ENCODE measurements around the gene C19orf12.
"Not testable (repeated sequence)": the region's sequence is repeated elsewhere in the genome, so short reads cannot be mapped to it uniquely, and the experiment has no call there.

Gene C19orf12

GRCh38 chr19:29675120-29675649, 39.9 kb downstream of the C19orf12 start:
- DNase-seq: no peak

GRCh38 chr19:29674374-29675119, 40.5 kb downstream of the C19orf12 start:
- no peak for DNase-seq

GRCh38 chr19:29673451-29674371, 41.4 kb downstream of the C19orf12 start:
- no peak for DNase-seq

- peak; percentile 48 to 75 (median 62) for DNase-seq
Measured at GRCh38 chr19:29672933-29673336, 42.1 kb downstream of the C19orf12 start.

GRCh38 chr19:29672319-29672932, 42.6 kb downstream of the C19orf12 start:
- DNase-seq: no peak

GRCh38 chr19:29671393-29672160, 43.5 kb downstream of the C19orf12 start:
- DNase-seq: peak; percentile 61 to 83 (median 75)

- DNase-seq: not testable (repeated sequence)
Measured at GRCh38 chr19:29671026-29671392, 44.1 kb downstream of the C19orf12 start.

GRCh38 chr19:29670255-29670654, 44.8 kb downstream of the C19orf12 start:
- DNase-seq: no peak

GRCh38 chr19:29668746-29669609, 46.1 kb downstream of the C19orf12 start:
- no peak for DNase-seq

- peak in 2 of 4 experiments; percentile 35 to 42 for DNase-seq
Measured at GRCh38 chr19:29667901-29668341, 47.1 kb downstream of the C19orf12 start.

GRCh38 chr19:29667387-29667783, 47.7 kb downstream of the C19orf12 start:
- no peak for DNase-seq

- no peak for DNase-seq
Measured at GRCh38 chr19:29666578-29667386, 48.3 kb downstream of the C19orf12 start.

- no peak for DNase-seq
Measured at GRCh38 chr19:29665826-29666577, 49.1 kb downstream of the C19orf12 start.

GRCh38 chr19:29665215-29665825, 49.7 kb downstream of the C19orf12 start, which contains the start of gene PLEKHF1:
PLEKHF1 (plus strand) TSS chr19:29665461; CDS start chr19:29673840, 8,379 bp downstream.
- DNase-seq: peak; percentile 69 to 74 (median 70)

GRCh38 chr19:29664753-29665214, 50.3 kb downstream of the C19orf12 start:
- DNase-seq: no peak

GRCh38 chr19:29663861-29664752, 51.0 kb downstream of the C19orf12 start:
- DNase-seq: no peak

- DNase-seq: no peak
Measured at GRCh38 chr19:29662604-29663404, 52.3 kb downstream of the C19orf12 start.
